Right cardiac atrium (tissue), 5 donors: ENCODE data around the gene GOSR1. TPM values are rescaled to one million over a fixed set of nuclear protein-coding genes. Genes with fewer than 3 reads are reported as not detected.
"Not testable (repeated sequence)": the region's sequence is repeated elsewhere in the genome, so short reads cannot be mapped to it uniquely, and the experiment has no call there.

Experiments used
- ATAC-seq, 2 donors: fragments of 200-7000 bp; cut with Tn5 transposase; one replicate each; pipeline versions ENCODE4 v1.8.0 to v1.9.1; 2020; ENCODE audit warnings: moderate library complexity in 2 of 2, mild to moderate bottlenecking in 1 of 2
- DNase-seq, 3 donors: peaks; one replicate each; pipeline ENCODE4 v3.0.0-alpha.2; 2020
- H3K27ac ChIP-seq: one replicate; pipeline ENCODE4 v1.5.1; 2013; ENCODE audit warnings: mild to moderate bottlenecking, low read length, control low read depth, moderate library complexity
- H3K27me3 ChIP-seq: one replicate; pipeline ENCODE4 v1.6.1; 2013; ENCODE audit not compliant: control insufficient read depth, insufficient read depth
- H3K4me1 ChIP-seq: one replicate; pipeline ENCODE4 v1.6.1; 2013; ENCODE audit warnings: low read length; ENCODE audit not compliant: control insufficient read depth, insufficient read depth
- H3K4me3 ChIP-seq: one replicate; pipeline ENCODE4 v1.5.1; 2013; ENCODE audit warnings: low read length, control low read depth
- H3K9me3 ChIP-seq: one replicate; pipeline ENCODE4 v1.6.1; 2013; ENCODE audit warnings: low read length; ENCODE audit not compliant: control insufficient read depth
- WGBS: extraction: QIAGEN DNeasy Blood & Tissue Kit; methylation state at CpG from one replicate; pipeline ENCODE4 v1.1.7; 2013; 5-methylcytosine and 5-hydroxymethylcytosine counted together
- intact Hi-C, 4 donors: fragments of 100-400 bp; cut with DNase I; formaldehyde crosslinking; loops; one replicate each; pipeline versions ENCODE4 v1.11.0 to v1.14.0; 2022 to 2023
- long read RNA-seq, 4 donors: library from polyadenylated mRNA; unstranded; transcript quantifications; one replicate each; pipeline ENCODE4 v2.0.0, GENCODE V29; 2020 to 2021
- polyA plus RNA-seq: library from polyadenylated mRNA; stranded (reverse); fragments of 200-250 nt; gene quantifications from one replicate; pipeline ENCODE4 v1.2.3, GENCODE V29; 2013
- total RNA-seq, 4 donors: library from RNA; stranded (reverse); fragmentation: NEBNext Ultra II Directional; extraction: Animal tissue kit (Norgen Biotek cat#: 25700); gene quantifications; one replicate each; pipeline ENCODE4 v1.2.1, GENCODE V29; 2021
- donor health status: healthy with polysubstance abuse.
- donor health status: DM: no; HTN: yes; CAD: no.
- donor health status: DM: no; HTN: no; CAD: no.
- donor health status: DM: no; HTN: yes; CAD: no; lungs with severe emphysema.
- donor health status: DM: yes; HTN: yes; CAD: no.

The GOSR1 gene
- 10 to 100 TPM; 33.5 to 38.9 (median 36.0) TPM for total RNA-seq
- polyA plus RNA-seq = 12.9 TPM
- long read RNA-seq, donor 1, full-length matches to known transcripts = 29 of 94 reads
- long read RNA-seq, donor 1, partial matches to known transcripts = 2 of 94 reads
- long read RNA-seq, donor 1, other reads (novel, unspliced or antisense) = 63 of 94 reads
- long read RNA-seq, donor 2, full-length matches to known transcripts = 8 of 22 reads
- long read RNA-seq, donor 2, partial matches to known transcripts = 2 of 22 reads
- long read RNA-seq, donor 2, other reads (novel, unspliced or antisense) = 12 of 22 reads
- long read RNA-seq, donor 3, full-length matches to known transcripts = 13 of 76 reads
- long read RNA-seq, donor 3, partial matches to known transcripts = 2 of 76 reads
- long read RNA-seq, donor 3, other reads (novel, unspliced or antisense) = 61 of 76 reads
- long read RNA-seq, donor 4, full-length matches to known transcripts = 4 of 30 reads
- long read RNA-seq, donor 4, partial matches to known transcripts = 0 of 30 reads
- long read RNA-seq, donor 4, other reads (novel, unspliced or antisense) = 26 of 30 reads

DNA sequence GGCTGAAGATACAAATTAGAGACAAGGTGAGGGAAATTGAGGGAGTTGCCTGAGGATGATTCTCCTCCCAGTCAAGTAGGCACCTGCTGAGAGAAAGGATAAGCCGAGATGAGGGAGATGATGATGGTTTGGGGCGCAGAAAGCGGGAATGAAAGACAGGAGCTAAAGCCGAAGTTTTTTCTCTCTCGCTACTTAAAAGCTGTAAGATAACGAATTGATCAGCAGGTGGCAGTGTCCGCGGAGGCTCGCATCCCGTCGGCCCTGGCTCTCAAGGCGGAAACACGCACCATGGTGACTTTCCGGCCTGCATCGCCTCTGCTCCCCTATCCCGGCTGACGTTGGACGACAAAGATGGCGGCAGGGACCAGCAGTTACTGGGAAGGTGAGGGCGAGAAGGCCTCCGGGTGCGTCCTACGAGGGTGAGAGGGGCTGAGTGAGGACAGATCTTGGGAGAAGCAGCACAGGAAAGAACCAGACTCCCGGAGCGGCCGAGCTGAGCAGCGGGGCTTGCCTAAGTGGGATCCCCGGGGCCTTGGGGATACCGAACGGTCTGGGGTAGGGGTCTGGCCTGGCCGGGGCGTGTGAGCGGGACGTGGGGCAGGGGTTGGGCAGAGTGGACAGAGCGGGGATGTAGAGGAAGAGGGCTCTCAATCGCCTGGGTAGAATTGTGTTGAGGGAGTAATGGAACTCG is at the start of gene GOSR1:
Gene GOSR1 (plus strand): TSS at position 326 of the 691 bp plus-strand sequence. CDS start 26 bp downstream, at position 352.
- no peaks in the 10 kb centered on the region for H3K9me3 ChIP-seq
- peaks cover 1% of the 10 kb centered on the region for H3K4me1 ChIP-seq
- ATAC-seq (peak; percentile 99), DNase-seq (peak; percentile 93 to 96 (median 96))
- under 1% methylated on average over 37 of the region's 37 CpGs for WGBS
- H3K27me3 ChIP-seq = no peaks in the 10 kb centered on the region
- peak within 1 kb of the TSS; percentile 91 for H3K4me3 ChIP-seq
- intact Hi-C loops = no loop called here
- H3K27ac ChIP-seq = peak within 1 kb of the TSS; percentile 80

GRCh38 chr17:30427611-30428010 is 49.6 kb upstream of the GOSR1 start:
- H3K27ac ChIP-seq = no peak overlapping the region
- no peaks in the 10 kb centered on the region for H3K27me3 ChIP-seq
- ATAC-seq (no peak), DNase-seq (no peak)
- intact Hi-C loops = no loop called here
- 100% methylated on average over 1 of the region's 1 CpG for WGBS
- no peak overlapping the region for H3K4me3 ChIP-seq
- no peaks in the 10 kb centered on the region for H3K9me3 ChIP-seq
- H3K4me1 ChIP-seq = no peaks in the 10 kb centered on the region

- Histone ChIP-seq H3K4me3 (no peak overlapping the region), H3K27me3 (no peaks in the 10 kb centered on the region), H3K4me1 (no peaks in the 10 kb centered on the region), H3K9me3 (no peaks in the 10 kb centered on the region), H3K27ac (no peak overlapping the region)
- ATAC-seq (no peak), DNase-seq (no peak)
- intact Hi-C loops = no loop called here
- 82% methylated on average over 1 of the region's 1 CpG for WGBS
These were observed 48.1 kb upstream of the GOSR1 start for GRCh38 chr17:30429155-30429554.

DNA sequence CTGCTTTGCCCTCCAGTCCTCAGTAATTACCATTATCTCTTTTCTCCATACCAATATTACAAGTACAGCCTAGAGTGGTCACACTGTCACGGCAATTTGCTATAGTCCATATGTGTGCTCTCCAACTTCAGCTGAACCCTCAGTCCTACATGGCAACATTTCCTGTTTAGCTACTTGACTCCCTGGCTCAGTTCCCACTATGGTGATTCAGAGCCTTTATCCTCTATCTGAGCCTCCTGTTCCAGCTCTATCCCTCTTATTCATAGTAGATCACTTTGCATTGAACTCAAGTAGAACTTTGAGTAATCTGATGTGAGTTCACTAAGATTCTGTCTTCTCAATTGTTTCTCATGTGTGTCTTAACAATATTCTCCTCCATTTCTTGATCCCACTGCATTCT is 43.7 kb upstream of the GOSR1 start:
- ATAC-seq (peak in 1 of 2 donors; percentile 77), DNase-seq (no peak)
- Histone ChIP-seq H3K27me3 (no peaks in the 10 kb centered on the region), H3K4me3 (no peak overlapping the region), H3K9me3 (no peaks in the 10 kb centered on the region), H3K4me1 (no peaks in the 10 kb centered on the region), H3K27ac (no peak overlapping the region)
- intact Hi-C loops = no loop called here
- 63% methylated on average over 1 of the region's 1 CpG for WGBS

GRCh38 chr17:30436729-30437128 is 40.5 kb upstream of the GOSR1 start:
- Histone ChIP-seq H3K27ac (no peak overlapping the region), H3K27me3 (no peaks in the 10 kb centered on the region), H3K9me3 (no peaks in the 10 kb centered on the region), H3K4me3 (no peak overlapping the region), H3K4me1 (no peaks in the 10 kb centered on the region)
- ATAC-seq (no peak), DNase-seq (no peak)
- intact Hi-C loops = no loop called here

DNA sequence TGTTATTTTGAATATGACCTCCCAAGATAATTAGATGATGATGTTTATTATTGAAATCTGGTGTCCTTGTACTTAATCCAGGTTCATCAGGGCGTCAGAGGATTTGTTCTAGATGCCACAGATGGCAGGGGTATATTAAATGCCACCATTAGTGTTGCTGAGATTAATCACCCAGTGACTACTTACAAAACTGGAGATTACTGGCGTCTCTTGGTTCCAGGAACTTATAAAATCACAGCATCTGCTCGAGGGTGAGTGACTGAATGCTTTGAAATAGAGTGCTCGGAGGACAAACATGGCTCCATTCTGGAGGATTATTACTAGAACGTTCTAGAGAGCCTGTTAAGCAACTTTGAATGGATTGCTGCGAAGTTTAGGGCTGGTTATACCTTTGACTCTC is 33.5 kb upstream of the GOSR1 start:
- Histone ChIP-seq H3K4me1 (no peaks in the 10 kb centered on the region), H3K9me3 (no peaks in the 10 kb centered on the region), H3K4me3 (no peak overlapping the region), H3K27me3 (no peaks in the 10 kb centered on the region), H3K27ac (no peak overlapping the region)
- no peak for DNase-seq
- no peak for ATAC-seq
- intact Hi-C loops = no loop called here
- WGBS = 92% methylated on average over 6 of the region's 6 CpGs

DNA sequence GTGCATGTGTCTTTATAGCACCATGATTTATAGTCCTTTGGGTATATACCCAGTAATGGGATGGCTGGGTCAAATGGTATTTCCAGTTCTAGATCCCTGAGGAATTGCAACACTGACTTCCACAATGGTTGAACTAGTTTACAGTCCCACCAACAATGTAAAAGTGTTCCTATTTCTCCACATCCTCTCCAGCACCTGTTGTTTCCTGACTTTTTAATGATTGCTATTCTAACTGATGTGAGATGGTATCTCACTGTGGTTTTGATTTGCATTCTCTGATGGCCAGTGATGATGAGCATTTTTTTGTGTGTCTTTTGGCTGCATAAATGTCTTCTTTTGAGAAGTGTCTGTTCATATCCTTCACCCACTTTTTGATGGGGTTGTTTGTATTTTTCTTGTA is 30.6 kb upstream of the GOSR1 start:
- H3K27me3 ChIP-seq, intact Hi-C loops, DNase-seq, H3K4me1 ChIP-seq, ATAC-seq, H3K4me3 ChIP-seq, H3K27ac ChIP-seq, H3K9me3 ChIP-seq: not testable (repeated sequence)

DNA sequence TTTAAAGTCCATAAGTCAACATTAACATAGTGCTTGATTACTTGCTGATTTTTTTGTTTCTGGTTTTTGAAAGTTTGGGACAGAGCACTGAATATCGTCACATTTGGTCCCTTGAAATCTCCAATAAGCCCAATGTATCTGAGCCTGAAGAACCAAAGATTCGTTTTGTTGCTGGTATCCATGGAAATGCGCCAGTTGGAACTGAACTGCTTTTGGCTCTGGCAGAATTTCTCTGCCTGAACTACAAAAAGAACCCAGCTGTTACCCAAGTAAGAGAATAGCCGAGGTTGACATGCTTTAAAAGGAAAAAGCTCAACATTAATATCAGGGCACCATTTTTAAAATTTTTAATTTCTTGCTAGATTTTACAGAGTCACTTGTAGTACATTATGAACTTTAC is 27.7 kb upstream of the GOSR1 start:
- H3K27me3 ChIP-seq = no peaks in the 10 kb centered on the region
- H3K4me1 ChIP-seq = peaks cover 2% of the 10 kb centered on the region
- H3K27ac ChIP-seq = no peak overlapping the region
- H3K4me3 ChIP-seq = no peak overlapping the region
- ATAC-seq = peak in 1 of 2 donors; percentile 21
- H3K9me3 ChIP-seq = no peaks in the 10 kb centered on the region
- intact Hi-C loops = no loop called here
- peak; percentile 38 to 68 (median 63) for DNase-seq
- 42% methylated on average over 4 of the region's 4 CpGs for WGBS

DNA sequence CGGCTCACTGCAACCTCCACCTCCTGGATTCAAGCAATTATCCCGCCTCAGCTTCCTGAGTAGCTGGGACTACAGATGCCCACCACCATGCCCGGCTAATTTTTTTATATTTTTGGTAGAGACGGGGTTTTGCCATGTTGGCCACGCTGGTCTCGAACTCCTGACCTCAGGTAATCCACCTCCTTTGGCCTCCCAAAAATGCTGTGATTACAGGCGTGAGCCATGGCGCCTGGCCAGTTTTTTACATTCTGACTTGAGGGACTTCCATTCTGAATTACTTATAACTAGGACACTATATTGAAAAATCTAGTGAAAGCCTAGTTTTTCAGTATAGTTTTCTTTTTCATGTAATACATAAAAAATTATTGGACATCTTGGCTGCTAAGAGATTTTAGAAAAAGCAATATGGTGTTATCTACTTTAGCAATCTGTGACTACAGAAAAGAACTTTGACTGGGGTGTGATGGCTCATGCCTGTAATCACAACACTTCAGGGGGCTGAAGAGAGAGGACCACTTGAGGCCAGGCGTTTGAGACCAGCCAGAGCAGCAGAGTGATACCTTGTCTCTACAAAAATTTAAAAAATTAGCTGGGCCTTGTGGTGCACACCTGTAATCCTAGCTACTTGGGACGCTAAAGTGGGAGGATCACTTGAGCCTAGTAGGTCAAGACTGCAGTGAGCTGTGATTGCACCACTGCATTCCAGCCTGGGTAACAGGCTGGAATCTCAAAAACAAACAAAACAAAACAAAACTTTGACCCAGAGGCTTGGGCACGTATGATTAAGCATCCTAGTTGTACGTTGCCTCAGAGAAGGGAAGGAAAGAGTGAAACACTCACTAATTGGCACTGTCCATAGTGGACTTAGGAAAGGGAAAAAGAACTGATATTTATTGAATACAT is 26.8 kb upstream of the GOSR1 start:
- Histone ChIP-seq H3K4me1 (peaks cover 2% of the 10 kb centered on the region), H3K27ac (no peak overlapping the region), H3K27me3 (no peaks in the 10 kb centered on the region), H3K4me3 (no peak overlapping the region), H3K9me3 (no peaks in the 10 kb centered on the region)
- WGBS = 92% methylated on average over 12 of the region's 12 CpGs
- DNase-seq (no peak), ATAC-seq (no peak)
- intact Hi-C loops = no loop called here

- intact Hi-C loops = no loop called here
- no peak for DNase-seq
- ATAC-seq = no peak
- H3K27me3 ChIP-seq = no peaks in the 10 kb centered on the region
- H3K4me1 ChIP-seq = no peaks in the 10 kb centered on the region
- no peak overlapping the region for H3K27ac ChIP-seq
- no peaks in the 10 kb centered on the region for H3K9me3 ChIP-seq
- H3K4me3 ChIP-seq = no peak overlapping the region
- 92% methylated on average over 4 of the region's 4 CpGs for WGBS
These were observed 22.6 kb upstream of the GOSR1 start for GRCh38 chr17:30454635-30455034.
